Epithelial cell of esophagus (primary cell): ENCODE results near the gene HNRNPM.
A peak's percentile ranks its signal among the peaks of the same experiment; 100 is the strongest.

Source experiments
- DNase-seq: peaks from one replicate; pipeline ENCODE4 v3.0.0; 2010; ENCODE audit warnings: low read depth
- H3K4me3 ChIP-seq: 2 replicates; pipeline ENCODE4 v1.5.1; 2011; ENCODE audit warnings: mild to moderate bottlenecking, low read length, control low read depth
- CTCF ChIP-seq: IDR thresholded peaks from 2 replicates; pipeline ENCODE4 v1.5.1; 2011; ENCODE audit warnings: low read depth, mild to moderate bottlenecking, low read length, control low read depth, inconsistent platforms; ENCODE audit not compliant: insufficient read depth; ENCODE audit errors: missing control alignments

HNRNPM gene

GRCh38 chr19:8444677-8445487 lies at the start of gene HNRNPM:
Gene HNRNPM (plus strand): TSS chr19:8444975. CDS start chr19:8444999, 24 bp downstream.
- peak within 1 kb of the TSS; percentile 88 for H3K4me3 ChIP-seq
- peak; percentile 98 for DNase-seq
- TF ChIP-seq CTCF, result no peak

GRCh38 chr19:8395621-8396082 lies 49.1 kb upstream of the HNRNPM start:
- no peak for TF ChIP-seq CTCF
- no peak for DNase-seq
- H3K4me3 ChIP-seq, result no peak overlapping the region

- no peak overlapping the region for H3K4me3 ChIP-seq
- no peak for DNase-seq
- no peak for TF ChIP-seq CTCF
Measured at GRCh38 chr19:8396185-8396562, 48.6 kb upstream of the HNRNPM start.

- peak; percentile 78 for TF ChIP-seq CTCF
- no peak overlapping the region for H3K4me3 ChIP-seq
Measured at GRCh38 chr19:8396563-8397203, 48.1 kb upstream of the HNRNPM start.

GRCh38 chr19:8397271-8397670 lies 47.5 kb upstream of the HNRNPM start:
- DNase-seq, result peak; percentile 38
- no peak overlapping the region for H3K4me3 ChIP-seq
- no peak for TF ChIP-seq CTCF

More at GRCh38 chr19:8396563-8397203, 48.1 kb upstream of the HNRNPM start:
- peak; percentile 73 for DNase-seq

GRCh38 chr19:8397746-8398310 lies 46.9 kb upstream of the HNRNPM start:
- TF ChIP-seq CTCF, result no peak
- no peak overlapping the region for H3K4me3 ChIP-seq
- DNase-seq, result no peak
